ENCODE data around the gene GPR153. TPM values are rescaled to one million over a fixed set of nuclear protein-coding genes. Genes with fewer than 3 reads are reported as not detected.

Gene GPR153
- total and polyA plus RNA-seq, 2 of the 13 experiments (the other 11 are each of a cell fraction or from before 2014, with no cell fraction given), result 0.22 to 0.31 TPM

- no peak for TF ChIP-seq HNF1A (IDR thresholded peaks at IDR 0.05; ENCODE audit: low read depth)
- peak; percentile 58; the same call in 1 of the 2 replicates for TF ChIP-seq HNF1A (CRISPR knock-in tag; IDR thresholded peaks at IDR 0.05; ENCODE audit: borderline replicate concordance)
- TF ChIP-seq ZBTB3 (CRISPR knock-in tag; IDR thresholded peaks at IDR 0.05; ENCODE audit: borderline replicate concordance, low read depth), result no peak
- TF ChIP-seq PBX3 (CRISPR knock-in tag; IDR thresholded peaks at IDR 0.05; ENCODE audit: borderline replicate concordance), result peak; percentile 56; the same call in 1 of the 2 replicates
- TF ChIP-seq FOXA1 (IDR thresholded peaks at IDR 0.05), result no peak
- peak; percentile 22; the same call in 1 of the 2 replicates for TF ChIP-seq FOXA1 (CRISPR knock-in tag; IDR thresholded peaks at IDR 0.05)
- 0 out of 2 replicates have a peak, but pooled peaks have one; percentile 23 for TF ChIP-seq IRF9 (CRISPR knock-in tag; IDR thresholded peaks at IDR 0.05; ENCODE audit: borderline replicate concordance)
- no peak for TF ChIP-seq NFE2L1 (CRISPR knock-in tag; IDR thresholded peaks at IDR 0.05; ENCODE audit: borderline replicate concordance)
- TF ChIP-seq ZNF777 (CRISPR knock-in tag; IDR thresholded peaks at IDR 0.05), result peak; percentile 74
- TF ChIP-seq CBX2 (IDR thresholded peaks at IDR 0.05; ENCODE audit: low read depth, low read length), result no peak
- no peak for TF ChIP-seq CBX2 (CRISPR knock-in tag; IDR thresholded peaks at IDR 0.05; ENCODE audit: low read depth)
- TF ChIP-seq HDAC6 (IDR thresholded peaks at IDR 0.05; ENCODE audit: low read depth, low read length), result no peak
- no peak for TF ChIP-seq BORCS8-MEF2B (CRISPR knock-in tag; IDR thresholded peaks at IDR 0.05)
- peak; percentile 83; the same call in 1 of the 2 replicates for TF ChIP-seq ZNF782 (CRISPR knock-in tag; IDR thresholded peaks at IDR 0.05; ENCODE audit: borderline replicate concordance)
- peak; percentile 16; the same call in 1 of the 2 replicates for TF ChIP-seq TMF1 (CRISPR knock-in tag; IDR thresholded peaks at IDR 0.05; ENCODE audit: low read depth)
- TF ChIP-seq PHF5A (CRISPR knock-in tag; IDR thresholded peaks at IDR 0.05; ENCODE audit: low read depth, unreplicated experiment), result no peak
- TF ChIP-seq ARNT2 (CRISPR knock-in tag; IDR thresholded peaks at IDR 0.05; ENCODE audit: low read depth), result peak; percentile 87; the same call in 1 of the 2 replicates
- TF ChIP-seq HDAC2 (CRISPR knock-in tag; IDR thresholded peaks at IDR 0.05), result peak; percentile 71
- no peak for TF ChIP-seq MAFG (CRISPR knock-in tag; IDR thresholded peaks at IDR 0.05)
- peak; percentile 54; the same call in 1 of the 2 replicates for TF ChIP-seq TOPORS (CRISPR knock-in tag; IDR thresholded peaks at IDR 0.05)
- peak; percentile 81; the same call in 1 of the 2 replicates for TF ChIP-seq MTA1 (CRISPR knock-in tag; IDR thresholded peaks at IDR 0.05; ENCODE audit: borderline replicate concordance)
- TF ChIP-seq ZNF580 (CRISPR knock-in tag; IDR thresholded peaks at IDR 0.05; ENCODE audit: borderline replicate concordance, low read depth), result peak; percentile 52; the same call in 1 of the 2 replicates
These were observed 54.9 kb downstream of the GPR153 start, which contains the start of gene RNF207 (continued) for GRCh38 chr1:6205849-6206519.

Measured in HepG2 (cell line).